ENCODE data around the gene ACTL7B.

The ACTL7B gene

GRCh38 chr9:108815156-108815555 lies 40.6 kb downstream of the ACTL7B start:
- no peak for TF ChIP-seq CTCF (IDR thresholded peaks at IDR 0.05; ENCODE audit: low read depth, low read length)
- Histone ChIP-seq H3K27me3 (no peaks in the 10 kb centered on the region), H3K9me3 (no peaks in the 10 kb centered on the region), H3K4me3 (ENCODE audit: low read depth, low read length) (no peak overlapping the region), H3K36me3 (no peaks in the 10 kb centered on the region), H3K4me1 (no peaks in the 10 kb centered on the region)
- DNase-seq: no peak

- H3K4me3 ChIP-seq (ENCODE audit: low read depth, low read length): no peak overlapping the region
- no peaks in the 10 kb centered on the region for H3K9me3 ChIP-seq
- no peak for TF ChIP-seq CTCF (IDR thresholded peaks at IDR 0.05; ENCODE audit: low read depth, low read length)
- H3K4me1 ChIP-seq: no peaks in the 10 kb centered on the region
- no peaks in the 10 kb centered on the region for H3K36me3 ChIP-seq
- no peak for DNase-seq
- H3K27me3 ChIP-seq: no peaks in the 10 kb centered on the region
Observed at GRCh38 chr9:108813951-108814601, 41.7 kb downstream of the ACTL7B start.

GRCh38 chr9:108812396-108813025 lies 43.3 kb downstream of the ACTL7B start:
- H3K4me1 ChIP-seq: no peaks in the 10 kb centered on the region

GRCh38 chr9:108811944-108812343 lies 43.8 kb downstream of the ACTL7B start:
- DNase-seq: no peak
- Histone ChIP-seq H3K4me3 (ENCODE audit: low read depth, low read length) (no peak overlapping the region), H3K4me1 (no peaks in the 10 kb centered on the region), H3K36me3 (no peaks in the 10 kb centered on the region), H3K27me3 (no peaks in the 10 kb centered on the region), H3K9me3 (no peaks in the 10 kb centered on the region)
- TF ChIP-seq CTCF (IDR thresholded peaks at IDR 0.05; ENCODE audit: low read depth, low read length): no peak

More at GRCh38 chr9:108812396-108813025, 43.3 kb downstream of the ACTL7B start:
- Histone ChIP-seq H3K4me3 (ENCODE audit: low read depth, low read length) (no peak overlapping the region), H3K9me3 (no peaks in the 10 kb centered on the region), H3K36me3 (no peaks in the 10 kb centered on the region), H3K27me3 (no peaks in the 10 kb centered on the region)
- no peak for TF ChIP-seq CTCF (IDR thresholded peaks at IDR 0.05; ENCODE audit: low read depth, low read length)
- DNase-seq: no peak

- H3K27me3 ChIP-seq: no peaks in the 10 kb centered on the region
- TF ChIP-seq CTCF (IDR thresholded peaks at IDR 0.05; ENCODE audit: low read depth, low read length): no peak
Observed at GRCh38 chr9:108809269-108809668, 46.5 kb downstream of the ACTL7B start.

More at GRCh38 chr9:108809269-108809668, 46.5 kb downstream of the ACTL7B start:
- no peak overlapping the region for H3K4me3 ChIP-seq (ENCODE audit: low read depth, low read length)
- no peaks in the 10 kb centered on the region for H3K36me3 ChIP-seq
- H3K4me1 ChIP-seq: no peaks in the 10 kb centered on the region
- H3K9me3 ChIP-seq: no peaks in the 10 kb centered on the region
- no peak for DNase-seq
